Activated naive CD4-positive, alpha-beta T cell treated with anti-CD3 and anti-CD28 coated beads, Interleukin-2, amount 50 U/mL, for 16 hours (primary cell): ENCODE results near the gene KHDRBS1.
"Not testable (repeated sequence)": the region's sequence is repeated elsewhere in the genome, so short reads cannot be mapped to it uniquely, and the experiment has no call there.

ENCODE experiments used
- DNase-seq: peaks from one replicate; pipeline ENCODE4 v3.0.0-alpha.2; 2020

Gene KHDRBS1, protein sequence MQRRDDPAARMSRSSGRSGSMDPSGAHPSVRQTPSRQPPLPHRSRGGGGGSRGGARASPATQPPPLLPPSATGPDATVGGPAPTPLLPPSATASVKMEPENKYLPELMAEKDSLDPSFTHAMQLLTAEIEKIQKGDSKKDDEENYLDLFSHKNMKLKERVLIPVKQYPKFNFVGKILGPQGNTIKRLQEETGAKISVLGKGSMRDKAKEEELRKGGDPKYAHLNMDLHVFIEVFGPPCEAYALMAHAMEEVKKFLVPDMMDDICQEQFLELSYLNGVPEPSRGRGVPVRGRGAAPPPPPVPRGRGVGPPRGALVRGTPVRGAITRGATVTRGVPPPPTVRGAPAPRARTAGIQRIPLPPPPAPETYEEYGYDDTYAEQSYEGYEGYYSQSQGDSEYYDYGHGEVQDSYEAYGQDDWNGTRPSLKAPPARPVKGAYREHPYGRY

DNA sequence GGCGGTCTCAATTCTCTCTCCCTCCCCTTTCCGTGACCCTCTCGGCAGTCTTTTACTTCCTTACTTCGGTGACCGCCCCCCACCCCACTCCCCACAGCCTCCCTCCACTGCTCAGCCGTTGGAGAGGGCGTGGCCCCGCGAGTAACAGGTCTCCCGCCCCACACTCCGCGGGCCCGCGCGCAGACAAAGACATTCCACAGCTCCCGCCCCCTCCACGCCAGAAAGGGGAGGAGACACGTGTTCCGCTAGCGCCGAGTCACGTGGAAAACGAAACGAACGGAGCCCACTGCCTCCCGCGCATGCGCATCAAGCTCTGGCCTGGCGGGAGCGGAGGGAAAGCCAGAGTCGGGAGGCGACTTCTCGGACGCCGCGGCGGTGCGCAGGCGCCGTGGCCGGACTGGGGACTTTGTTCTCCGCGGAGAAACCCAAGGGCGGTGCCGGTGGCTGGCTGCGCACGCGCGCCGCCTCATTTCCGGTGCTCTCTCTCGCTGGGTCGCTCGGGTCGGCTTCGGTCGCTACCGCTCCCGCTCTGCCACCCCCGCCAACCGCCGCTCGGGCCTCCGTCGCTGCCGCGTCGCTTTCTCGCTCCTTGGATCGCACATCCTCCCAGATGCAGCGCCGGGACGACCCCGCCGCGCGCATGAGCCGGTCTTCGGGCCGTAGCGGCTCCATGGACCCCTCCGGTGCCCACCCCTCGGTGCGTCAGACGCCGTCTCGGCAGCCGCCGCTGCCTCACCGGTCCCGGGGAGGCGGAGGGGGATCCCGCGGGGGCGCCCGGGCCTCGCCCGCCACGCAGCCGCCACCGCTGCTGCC lies at the start of gene KHDRBS1:
TSS of gene KHDRBS1 (plus strand) at position 483 of the 813 bp plus-strand sequence. CDS start at position 611, 128 bp downstream.
- DNase-seq = peak; percentile 97

DNA sequence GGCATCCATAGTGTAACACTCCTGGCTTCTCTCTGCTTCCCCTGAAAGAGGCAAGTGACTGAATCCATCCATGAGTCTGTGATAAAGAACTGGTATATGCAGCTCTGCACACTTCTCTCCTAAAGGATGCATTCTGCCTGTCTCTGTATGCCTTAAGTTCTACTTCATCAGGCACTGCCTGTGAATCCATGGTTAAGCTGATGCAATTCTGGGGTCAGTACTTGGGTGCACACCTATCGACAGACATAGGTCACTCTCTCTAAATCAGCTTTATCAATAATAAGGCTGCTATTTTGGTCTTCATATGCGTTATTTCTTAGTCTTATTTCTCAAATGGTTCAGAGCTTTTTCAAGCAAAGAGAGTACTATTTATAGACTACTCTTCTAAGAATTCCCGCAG lies 42.8 kb upstream of the KHDRBS1 start:
- no peak for DNase-seq

DNA sequence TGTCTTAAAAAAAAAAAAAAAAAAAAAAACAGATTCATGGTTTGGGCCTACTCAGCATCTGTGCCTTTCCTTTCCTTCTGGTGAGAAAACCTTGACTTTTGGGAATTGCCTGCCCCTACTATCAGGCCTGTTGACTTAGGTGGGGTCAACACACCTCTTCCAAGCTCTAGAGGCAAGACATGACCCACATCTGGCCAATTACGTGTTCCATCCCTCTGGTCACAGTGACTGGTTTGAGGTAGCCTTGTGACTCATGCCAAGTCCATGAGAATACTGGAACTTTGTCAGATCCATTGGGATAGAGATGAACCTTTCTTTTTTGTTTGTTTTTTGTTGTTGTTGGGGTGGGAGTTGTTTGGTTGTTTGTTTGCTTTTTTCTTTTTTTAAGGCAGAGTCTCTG lies 37.3 kb upstream of the KHDRBS1 start:
- no peak for DNase-seq

DNA sequence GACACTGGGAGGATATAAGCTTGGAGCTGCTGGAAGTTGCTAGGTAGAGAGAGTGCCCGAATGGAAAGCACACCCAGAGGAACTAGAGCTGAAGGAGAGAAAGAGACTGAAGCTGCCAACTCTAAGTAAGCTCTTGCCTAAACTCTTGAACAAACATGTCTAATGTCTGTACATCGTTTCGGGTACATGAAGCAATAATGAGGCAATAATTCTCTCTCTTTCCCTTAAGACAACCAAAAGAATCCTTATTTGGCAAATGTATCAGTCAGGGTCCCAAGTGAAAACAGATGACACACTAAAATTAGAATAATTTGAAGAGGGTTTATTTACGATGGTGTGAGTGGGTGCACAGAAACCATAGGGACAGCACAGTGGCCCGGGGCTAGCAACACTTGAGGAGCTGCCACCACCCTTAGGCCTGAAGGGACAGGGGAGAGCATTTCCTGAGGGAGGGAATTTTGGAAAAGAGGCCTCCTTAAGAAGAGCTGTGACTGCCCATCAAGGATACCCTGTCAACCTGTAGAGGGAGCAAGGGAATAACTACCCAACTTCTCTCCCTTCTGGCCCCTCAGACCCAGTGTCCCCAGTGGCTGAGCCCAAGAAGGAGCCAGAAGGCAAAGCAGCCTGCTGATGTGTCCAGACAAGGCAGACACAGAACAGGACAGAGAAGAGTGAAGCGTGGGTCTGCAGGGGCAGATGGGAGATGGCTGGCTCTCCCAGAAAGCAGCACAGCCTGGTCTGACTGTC lies 36.1 kb upstream of the KHDRBS1 start:
- DNase-seq = no peak

DNA sequence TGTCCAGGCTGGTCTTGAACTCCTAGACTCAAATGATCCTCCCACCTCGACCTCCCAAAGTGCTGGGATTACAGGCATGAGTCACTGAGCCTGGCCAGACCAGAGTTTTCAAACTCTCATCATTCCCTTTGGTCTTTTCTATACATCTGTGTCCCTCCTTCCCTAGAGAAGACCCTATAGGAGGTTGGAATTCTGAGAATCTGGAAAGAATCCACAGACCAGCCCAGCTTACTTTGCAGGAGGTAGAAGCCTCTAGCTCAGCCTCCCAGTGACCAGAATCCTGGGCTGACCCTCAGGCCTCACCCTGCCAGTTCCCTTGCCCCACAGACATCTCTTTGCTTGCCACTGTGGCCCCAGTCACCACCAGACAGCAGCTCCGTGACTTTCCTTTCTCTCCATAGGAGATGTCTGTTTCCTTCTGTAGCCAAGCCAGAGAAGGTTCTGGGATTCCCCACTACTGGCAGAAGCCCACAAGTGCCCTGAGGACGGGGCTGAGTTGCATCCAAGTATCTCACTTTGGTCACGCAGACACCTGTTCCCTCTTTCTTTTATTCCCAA lies 34.7 kb upstream of the KHDRBS1 start:
- no peak for DNase-seq

DNA sequence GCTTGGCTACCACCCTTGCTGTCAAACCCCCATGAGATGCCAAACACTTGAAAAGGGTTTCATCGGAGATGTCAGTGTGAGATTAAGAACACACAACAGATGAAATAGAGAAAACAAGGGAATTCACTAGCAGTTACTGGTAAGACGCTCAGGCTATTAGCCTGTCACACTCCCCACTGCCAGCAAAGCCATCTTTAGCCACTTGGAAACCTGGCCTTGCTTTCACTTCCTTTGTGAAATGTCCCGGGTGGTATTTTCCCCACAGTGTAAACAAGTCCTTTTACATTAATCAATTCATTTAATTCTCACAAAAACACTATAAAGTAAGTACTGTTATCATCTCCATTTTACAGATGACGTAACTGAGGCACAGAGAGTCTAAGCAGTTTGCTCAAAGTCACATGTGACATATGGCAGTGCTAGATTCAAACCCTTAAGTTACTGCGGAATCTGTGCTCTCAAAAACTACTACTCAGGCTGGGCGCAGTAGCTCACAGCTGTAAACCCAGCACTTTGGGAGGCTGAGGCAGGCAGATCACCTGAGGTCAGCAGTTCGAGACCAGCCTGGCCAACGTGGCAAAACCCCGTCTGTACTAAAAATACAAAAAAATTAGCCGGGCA lies 32.7 kb upstream of the KHDRBS1 start:
- DNase-seq = no peak

DNA sequence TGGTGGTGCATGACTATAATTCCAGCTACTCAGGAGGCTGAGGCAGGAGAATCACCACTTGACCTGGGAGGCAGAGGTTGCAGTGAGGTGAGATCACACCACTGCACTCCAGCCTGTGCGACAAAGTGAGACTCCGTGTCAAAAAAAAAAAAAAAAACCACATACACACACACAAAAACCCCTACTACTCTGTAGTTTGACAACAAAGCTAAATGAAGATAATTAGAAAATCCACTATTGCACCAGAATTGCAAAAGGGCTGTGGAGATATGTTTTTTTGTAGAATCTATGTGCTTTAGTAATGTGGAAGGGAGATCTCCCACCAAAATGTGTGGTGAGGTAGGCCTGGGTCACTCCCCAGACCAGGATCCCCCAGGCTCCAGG lies 32.2 kb upstream of the KHDRBS1 start:
- DNase-seq = no peak

DNA sequence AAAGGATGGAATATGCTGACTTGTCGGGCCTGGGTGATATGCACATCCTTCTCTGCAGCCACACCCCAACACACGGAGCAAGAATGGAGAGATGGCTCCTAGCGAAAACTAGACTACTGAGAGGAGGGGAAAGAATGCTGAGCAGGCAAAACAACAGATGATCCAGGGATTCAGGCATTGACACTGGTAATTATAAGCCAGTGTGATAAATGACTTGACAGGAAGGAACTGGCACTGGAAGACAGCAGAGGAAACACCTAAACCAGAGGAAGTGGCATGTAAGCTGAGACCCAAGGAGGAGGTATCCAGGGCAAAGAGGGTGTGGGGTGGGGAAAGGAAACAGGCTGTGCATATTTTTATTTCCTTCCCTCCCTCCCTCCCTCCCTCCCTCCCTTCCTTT lies 31.7 kb upstream of the KHDRBS1 start:
- no peak for DNase-seq

DNA sequence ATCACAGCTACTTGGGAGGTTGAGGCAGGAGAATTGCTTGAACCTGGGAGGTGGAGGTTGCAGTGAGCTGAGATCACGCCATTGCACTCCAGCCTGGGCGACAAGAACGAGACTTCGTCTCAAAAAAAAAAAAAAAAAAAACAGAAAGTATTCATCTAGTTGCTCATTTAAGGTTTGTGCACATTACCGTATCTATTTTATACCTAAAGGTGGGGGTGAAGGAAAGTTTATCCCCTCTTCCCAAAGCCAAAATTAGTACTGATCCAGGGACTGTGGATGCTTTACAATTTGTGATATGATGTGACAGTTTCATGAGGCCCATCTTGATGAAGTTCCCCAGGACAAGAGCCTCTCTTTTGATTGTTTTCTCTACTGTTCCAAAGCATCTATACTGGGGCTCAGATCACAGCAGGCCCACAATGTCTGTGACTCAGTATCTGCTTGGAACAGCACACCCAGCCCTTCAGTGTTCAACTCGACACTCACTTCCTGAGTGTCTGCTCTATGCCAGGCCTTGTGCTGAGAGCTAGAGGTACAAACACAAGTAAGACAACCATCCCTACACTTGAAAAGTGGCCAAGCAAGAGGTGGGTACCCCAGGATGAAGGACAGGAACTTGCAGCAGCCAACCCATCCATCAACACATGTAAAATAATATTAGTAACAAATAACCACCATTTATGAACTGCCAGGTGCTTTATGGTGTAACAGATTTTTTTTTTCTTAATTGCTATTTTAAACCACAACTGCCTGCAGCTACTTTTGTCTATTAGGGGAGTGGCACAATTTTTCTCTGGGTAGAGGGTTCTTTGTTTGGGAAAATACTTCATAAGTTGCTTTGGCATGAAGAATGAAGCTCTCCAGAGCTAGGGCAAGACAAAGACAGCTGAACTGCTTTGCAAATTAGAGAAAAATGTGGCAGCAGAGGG lies 29.0 kb upstream of the KHDRBS1 start:
- DNase-seq = peak; percentile 37

DNA sequence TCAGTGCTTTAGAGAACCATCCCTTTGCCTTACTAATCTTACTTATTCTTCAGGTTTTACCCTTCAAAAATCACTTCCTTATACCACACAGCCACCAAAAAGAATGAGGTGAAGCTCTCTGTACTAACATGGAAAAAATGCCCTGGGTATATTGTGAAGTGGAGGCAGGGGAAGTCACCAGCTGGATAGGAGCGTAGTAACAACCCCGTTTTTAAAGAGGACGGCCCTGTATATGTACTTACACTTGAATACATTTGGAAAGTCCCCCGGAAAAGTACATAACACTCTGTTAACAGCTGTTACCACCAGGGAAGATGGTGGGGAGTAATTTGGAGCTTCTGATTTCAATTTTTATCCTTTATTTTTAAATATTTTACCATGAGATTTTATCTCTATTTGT lies 28.2 kb upstream of the KHDRBS1 start:
- no peak for DNase-seq

DNA sequence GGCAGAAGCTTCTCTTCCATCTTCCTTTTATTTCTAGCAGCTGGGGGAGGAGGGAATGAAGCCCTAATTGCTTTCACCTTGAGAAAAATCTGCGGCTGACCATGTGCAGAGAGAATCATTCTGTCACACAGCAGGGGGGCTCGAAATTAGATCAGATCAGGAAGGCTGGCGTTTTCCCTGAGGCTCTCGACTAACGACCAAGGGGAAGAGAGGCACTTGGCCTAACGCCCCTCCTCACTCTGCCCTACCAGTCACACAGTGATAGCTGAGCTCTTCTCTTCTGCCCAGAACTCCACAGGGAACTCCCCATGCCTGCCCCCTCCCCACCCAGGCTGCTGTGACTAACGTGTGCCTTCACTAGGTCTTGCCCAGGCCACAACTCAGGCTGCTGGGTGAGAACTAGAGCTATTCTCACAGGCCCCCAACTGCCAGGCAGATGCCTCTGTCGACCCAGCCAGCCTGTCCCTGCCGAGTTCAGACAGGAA lies 26.5 kb upstream of the KHDRBS1 start:
- DNase-seq = no peak

DNA sequence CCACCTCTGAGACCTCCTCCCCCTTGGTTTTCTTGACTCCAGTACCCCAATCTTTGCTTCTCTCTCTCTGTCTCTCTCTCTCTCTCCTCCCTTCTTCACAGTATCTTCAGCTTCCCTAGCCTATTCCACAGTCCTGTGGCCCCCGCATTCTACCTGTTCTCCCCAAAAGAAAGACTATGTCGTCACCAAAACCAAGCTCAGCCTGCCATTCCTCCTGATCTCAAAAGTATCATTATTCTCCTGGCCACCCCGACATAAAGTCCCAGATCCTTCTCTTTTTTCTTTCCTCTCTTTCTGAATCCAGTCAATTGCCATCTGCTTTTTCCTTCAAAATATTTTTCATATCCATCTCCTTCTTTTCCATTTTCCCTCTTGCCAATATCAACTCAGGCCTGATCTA lies 23.7 kb upstream of the KHDRBS1 start:
- DNase-seq = no peak

DNA sequence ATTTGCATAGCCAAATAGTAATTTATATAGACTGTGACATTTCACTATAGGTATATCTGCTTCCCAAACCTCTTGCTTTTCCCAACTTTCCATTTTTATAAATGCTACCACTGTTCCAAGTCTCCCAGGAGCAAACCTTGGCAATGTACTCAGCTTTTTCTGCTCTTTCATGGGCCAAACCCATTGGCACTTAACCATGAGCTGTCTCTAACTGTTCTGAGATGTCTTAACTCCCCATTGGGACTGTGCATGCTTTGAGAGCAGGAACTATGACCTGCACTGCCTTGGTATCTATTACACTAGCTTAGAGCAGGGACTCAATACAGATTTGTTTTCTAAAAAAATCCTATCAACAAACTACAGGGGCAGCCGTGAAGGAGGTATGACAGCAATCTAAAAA lies 22.5 kb upstream of the KHDRBS1 start:
- no peak for DNase-seq

DNA sequence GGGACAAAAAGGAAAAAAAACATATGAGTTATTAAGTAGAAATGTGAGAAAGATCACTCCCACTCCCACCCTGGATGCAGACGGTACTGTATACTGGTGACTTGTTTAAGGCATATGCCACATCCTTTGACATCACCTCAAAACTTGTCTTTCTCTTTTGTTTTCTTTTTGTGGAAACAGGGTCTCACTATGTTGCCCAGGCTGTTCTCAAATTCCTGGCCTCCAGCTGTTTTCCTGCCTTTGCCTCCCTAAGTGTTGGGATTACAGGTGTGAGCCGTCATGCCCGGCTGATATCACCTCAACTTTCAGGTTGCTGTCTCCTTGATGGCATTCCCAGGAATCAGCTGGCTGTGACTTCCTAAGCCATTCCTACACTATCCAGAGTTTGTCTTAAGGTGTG lies 18.4 kb upstream of the KHDRBS1 start:
- no peak for DNase-seq

DNA sequence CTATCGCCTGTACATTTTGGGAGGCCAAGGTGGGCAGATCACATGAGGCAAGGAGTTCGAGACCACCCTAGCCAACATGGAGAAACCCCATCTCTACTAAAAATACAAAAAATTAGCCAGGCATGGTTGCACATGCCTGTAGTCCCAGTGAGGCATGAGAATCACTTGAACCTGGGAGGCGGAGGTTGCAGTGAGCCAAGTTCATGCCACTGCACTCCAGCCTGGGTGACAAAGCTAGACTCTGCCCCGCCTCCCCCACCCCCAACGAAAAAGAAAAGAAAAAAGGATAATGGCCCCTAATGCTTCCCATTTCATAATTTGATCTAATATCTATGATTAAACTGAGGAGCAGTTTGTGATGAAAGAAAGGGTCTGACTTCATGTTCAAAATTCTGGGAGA lies 17.5 kb upstream of the KHDRBS1 start:
- DNase-seq = not testable (repeated sequence)

DNA sequence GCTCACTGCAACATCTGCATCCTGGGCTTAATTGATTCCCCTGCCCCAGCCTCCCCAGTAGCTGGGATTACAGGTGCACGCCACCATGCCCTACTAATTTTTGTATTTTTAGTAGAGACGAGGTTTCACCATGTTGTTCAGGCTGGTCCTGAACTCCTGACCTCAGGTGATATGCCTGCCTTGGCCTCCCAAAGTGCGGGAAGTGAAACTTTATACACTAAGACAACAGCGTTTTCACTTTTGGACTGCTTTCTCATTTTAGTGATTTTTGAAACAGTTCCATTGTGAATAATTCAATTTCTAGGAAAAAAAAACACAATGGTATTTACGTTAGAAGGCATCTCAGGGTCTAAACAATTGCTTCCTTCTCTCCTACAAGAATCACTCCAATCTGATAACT lies 11.8 kb upstream of the KHDRBS1 start:
- no peak for DNase-seq

DNA sequence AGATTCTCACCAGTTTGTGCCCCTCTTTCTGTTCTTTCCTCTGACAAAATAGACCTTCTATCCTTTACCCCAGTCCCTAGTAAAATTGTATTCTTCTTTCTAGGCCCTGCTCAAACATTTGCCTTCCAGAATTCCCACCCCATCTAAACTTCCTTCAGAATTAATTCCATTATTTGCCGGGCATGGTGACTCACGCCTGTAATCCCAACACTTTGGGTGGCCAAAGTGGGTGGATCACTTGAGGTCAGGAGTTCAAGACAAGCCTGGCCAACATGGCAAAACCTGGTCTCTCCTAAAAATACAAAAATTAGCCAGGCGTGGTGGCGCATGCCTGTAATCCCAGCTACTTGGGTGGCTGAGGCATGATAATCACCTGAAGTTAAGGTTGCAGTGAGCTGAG lies 11.4 kb upstream of the KHDRBS1 start:
- DNase-seq = not testable (repeated sequence)

DNA sequence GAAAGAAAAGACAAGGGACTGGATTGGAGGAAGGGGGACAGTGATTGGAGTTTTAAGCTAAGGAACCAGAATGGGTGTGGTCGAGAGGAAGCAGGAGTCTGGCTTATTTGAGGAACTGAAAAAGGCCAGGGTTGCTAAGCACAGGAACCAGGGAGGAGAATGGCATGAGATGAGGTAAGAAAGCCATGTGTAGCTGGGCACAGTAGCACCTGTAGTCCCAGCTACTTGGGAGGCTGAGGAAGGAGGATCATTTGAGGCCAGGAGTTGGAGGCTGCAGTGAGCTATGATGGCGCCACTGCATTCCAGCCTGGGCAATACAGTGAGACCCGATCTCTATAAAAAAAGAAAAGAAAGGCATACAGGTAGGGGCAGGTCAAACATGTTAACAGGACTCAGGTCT lies 8.1 kb upstream of the KHDRBS1 start:
- no peak for DNase-seq

DNA sequence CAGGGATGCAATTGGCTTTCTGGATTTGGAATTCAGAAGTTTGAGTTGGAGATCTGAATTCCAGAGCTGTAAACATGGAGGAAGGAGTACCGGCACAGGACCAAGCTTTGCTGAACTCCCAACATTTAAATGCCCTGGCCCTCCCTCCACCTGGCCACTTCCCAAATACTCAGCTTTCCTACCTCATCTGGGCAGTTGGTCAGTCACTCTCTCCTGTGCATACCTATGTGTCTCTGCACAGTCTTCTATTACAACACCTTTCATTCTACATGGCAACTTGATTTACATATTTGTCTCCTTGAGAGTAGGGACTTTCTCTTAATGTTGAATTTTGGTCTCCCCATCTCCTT lies 6.1 kb upstream of the KHDRBS1 start:
- no peak for DNase-seq

DNA sequence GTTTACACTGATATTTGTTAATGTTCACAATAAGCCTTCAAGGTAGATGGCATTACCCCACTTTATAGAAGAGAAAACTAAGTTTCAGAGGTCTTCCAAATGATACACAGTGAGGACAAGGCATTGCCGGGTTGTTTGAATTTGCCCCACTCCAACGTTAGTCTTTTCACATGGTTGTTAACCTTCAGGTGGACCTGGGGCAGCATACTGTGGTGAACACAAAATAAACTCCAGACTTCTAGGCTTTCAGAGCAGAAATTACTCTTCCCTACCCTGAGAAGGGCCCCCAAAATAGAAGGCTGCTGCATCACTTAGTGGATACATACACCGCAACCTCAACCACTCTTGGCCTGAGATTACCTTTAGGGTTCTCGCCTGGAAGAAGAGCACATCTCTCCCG lies 3.4 kb upstream of the KHDRBS1 start:
- no peak for DNase-seq

DNA sequence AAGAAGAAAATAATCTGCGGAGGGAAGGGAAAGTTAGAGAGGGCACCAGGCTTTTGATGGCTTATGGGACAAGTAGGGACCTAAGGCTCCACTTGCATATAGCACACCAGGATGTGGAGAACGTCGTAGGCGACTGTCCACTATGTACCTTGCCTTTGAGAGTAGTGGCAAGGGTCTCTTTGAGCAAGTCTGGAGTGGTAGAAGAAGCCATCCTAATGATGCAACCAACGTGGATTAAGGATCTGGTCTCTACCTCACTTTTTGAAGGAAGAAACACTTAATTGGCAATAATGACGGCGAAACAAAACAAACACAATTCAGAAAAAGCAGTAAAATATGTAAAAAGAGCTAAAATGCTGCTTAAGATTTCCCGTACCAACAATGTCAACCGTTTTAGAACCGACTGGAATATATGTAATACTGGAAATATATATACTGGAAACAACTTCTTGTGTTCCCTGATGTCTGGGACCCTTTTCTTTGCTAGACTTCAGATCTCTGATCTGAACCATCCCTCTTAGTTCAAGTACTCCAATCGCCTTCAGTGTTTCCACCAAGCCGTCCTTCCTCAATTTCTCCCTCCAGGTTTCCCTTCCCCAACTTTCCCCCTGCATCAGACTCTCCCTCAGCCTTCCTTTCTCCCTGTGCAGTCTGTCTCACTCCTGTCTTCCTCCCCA lies 821 bp upstream of the KHDRBS1 start:
- DNase-seq = no peak
